HG02623 (cell line): ENCODE measurements around the gene PLCB3.

ENCODE experiments used
- ATAC-seq: cut with Tn5 transposase; IDR thresholded peaks from one replicate; pipeline ENCODE4 v1.9.1; 2021; ENCODE audit warnings: moderate library complexity; ENCODE audit not compliant: unreplicated experiment

PLCB3 gene

GRCh38 chr11:64285885-64286800, 34.8 kb downstream of the PLCB3 start:
- ATAC-seq: no peak

GRCh38 chr11:64286801-64287159, 35.5 kb downstream of the PLCB3 start:
- ATAC-seq: no peak

- ATAC-seq: no peak
Observed at GRCh38 chr11:64287676-64288352, 36.5 kb downstream of the PLCB3 start.

- no peak for ATAC-seq
Observed at GRCh38 chr11:64288353-64288750, 37.0 kb downstream of the PLCB3 start.

- no peak for ATAC-seq
Observed at GRCh38 chr11:64289002-64289564, 37.8 kb downstream of the PLCB3 start.

DNA sequence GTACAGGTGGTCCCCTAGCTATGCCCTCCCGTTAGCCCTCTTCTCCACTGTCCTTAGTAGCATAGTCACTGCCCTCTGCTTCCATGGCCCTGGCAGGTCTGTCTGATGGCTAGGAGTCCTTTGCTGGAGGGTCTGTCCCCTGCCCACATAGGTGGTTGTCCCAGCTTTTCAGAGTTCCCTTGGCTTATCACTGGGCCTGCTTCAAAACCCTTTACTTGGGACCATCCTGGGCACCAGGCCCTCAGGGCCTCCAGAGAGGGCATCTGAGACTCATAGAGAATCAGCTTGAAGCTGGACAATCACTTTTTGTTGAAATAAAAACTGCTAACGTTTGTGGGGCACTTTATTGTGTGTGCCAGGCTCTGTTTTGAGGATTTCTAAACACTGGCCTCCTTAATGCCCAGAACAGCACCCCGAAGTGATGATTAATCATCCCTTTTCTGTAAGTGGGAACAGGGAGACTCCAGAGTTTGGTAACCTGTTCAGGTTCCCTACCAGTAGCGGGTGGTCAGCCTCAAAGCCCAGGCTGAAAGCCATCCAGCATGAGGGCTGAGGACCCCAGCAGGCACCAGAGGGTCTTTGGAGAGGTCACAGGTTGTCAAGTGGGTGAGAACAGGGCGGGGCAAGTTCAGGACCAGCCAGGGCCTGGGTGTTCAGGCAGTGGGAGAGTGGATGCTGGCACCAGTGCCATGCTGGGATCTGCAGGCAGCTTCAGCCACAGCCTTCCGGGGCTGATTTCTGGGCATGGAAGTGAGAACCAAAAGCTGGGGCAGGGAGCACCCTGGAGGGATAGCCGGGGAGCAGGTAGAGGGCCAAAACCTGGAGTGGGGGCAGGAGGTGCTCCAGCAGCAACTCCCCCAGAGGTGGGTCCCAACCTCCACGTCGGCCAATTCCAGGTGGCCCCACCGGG, 39.3 kb downstream of the PLCB3 start:
- no peak for ATAC-seq

GRCh38 chr11:64291262-64291751, 40.0 kb downstream of the PLCB3 start, which contains the start of gene KCNK4:
TSS of gene KCNK4 (plus strand) at chr11:64291302. CDS start at chr11:64293019, 1,717 bp downstream.
- no peak for ATAC-seq

- ATAC-seq: no peak
Observed at GRCh38 chr11:64291752-64292459, 40.6 kb downstream of the PLCB3 start.

- no peak for ATAC-seq
Observed at GRCh38 chr11:64292460-64293254, 41.3 kb downstream of the PLCB3 start.

DNA sequence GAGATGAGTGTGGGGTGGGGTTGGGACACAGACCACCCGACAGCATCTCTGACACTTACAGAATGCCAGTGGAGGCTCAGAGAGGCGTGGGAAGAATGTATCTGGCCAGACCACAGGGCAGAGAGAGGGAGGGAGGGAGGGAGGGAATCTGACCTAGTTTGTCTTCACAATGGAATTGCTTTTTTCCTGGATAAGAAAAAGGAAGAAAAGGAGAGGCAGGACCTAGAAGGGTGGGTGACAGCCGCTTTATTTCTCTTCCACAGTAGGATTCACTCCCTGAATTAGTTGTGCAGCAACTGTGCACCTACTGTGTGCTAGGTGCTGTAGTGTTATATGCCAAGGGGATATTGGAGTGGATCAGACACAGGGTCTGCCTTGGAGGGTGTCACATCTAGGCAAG, 43.4 kb downstream of the PLCB3 start:
- no peak for ATAC-seq

DNA sequence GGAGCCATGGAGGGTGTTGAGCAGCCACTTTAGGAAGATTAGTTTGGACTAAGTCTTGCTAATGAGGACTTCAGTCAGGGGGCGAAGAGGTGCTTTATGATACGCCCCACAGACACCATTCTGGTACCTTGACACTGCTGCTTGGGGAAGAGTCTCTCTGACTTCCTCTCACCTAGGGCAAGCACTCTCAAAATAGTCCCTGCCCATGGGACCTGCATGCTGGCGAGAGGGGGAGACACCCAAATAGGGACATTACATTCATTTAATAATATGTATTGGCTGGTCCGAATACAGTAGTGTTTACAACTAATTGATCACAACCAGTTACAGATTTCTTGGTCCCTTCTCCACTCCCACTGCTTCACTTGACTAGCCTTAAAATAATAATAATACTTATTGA, 44.4 kb downstream of the PLCB3 start:
- ATAC-seq: no peak

- ATAC-seq: no peak
Observed at GRCh38 chr11:64296236-64296635, 44.9 kb downstream of the PLCB3 start.

DNA sequence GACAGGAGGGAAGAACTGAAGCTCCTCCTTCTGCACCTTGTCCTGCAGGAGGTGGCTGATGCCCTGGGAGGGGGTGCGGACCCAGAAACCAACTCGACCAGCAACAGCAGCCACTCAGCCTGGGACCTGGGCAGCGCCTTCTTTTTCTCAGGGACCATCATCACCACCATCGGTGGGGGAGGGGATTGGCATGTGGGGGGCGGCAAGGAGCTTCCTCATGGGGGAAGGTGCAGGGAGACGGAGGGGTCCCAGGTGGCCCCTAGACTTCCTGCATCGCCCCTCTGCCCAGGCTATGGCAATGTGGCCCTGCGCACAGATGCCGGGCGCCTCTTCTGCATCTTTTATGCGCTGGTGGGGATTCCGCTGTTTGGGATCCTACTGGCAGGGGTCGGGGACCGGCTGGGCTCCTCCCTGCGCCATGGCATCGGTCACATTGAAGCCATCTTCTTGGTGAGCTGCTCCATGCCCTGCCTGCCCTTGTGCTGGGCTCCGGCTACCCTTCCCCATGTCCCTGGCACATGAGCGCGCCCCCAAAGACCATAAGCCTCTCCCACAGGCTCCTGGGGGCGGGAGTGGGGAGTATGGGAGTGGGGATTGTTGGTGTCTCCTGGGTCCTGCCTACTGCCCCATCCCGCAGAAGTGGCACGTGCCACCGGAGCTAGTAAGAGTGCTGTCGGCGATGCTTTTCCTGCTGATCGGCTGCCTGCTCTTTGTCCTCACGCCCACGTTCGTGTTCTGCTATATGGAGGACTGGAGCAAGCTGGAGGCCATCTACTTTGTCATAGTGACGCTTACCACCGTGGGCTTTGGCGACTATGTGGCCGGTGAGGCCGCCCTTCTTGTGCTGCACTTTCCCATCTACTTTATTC, 45.7 kb downstream of the PLCB3 start:
- no peak for ATAC-seq

DNA sequence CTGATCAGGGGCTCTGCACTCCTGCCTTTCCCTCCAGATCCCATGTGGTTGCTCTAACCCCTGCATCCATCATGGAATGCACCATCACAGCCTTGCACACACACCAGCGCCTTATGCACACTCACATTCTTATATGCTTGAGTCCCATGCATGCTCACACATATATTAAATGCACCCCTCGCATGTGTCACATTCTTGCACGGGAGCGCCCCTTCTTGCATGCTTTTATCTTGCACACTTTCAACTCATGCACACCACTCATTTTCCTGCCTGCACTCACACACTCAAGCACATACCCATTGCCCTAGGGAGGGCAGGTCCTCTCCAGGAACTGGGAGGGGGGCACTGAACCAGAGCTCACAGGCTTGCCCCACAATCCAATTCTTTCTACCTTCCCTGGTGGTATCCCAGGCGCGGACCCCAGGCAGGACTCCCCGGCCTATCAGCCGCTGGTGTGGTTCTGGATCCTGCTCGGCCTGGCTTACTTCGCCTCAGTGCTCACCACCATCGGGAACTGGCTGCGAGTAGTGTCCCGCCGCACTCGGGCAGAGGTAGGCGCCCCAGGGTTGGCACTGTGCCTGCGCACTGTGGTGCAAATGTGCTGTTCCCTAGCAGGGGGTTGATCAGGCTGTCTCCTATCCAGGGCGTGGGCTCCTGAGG, 46.5 kb downstream of the PLCB3 start:
- ATAC-seq: no peak

- no peak for ATAC-seq
Observed at GRCh38 chr11:64298966-64299846, 47.9 kb downstream of the PLCB3 start.

DNA sequence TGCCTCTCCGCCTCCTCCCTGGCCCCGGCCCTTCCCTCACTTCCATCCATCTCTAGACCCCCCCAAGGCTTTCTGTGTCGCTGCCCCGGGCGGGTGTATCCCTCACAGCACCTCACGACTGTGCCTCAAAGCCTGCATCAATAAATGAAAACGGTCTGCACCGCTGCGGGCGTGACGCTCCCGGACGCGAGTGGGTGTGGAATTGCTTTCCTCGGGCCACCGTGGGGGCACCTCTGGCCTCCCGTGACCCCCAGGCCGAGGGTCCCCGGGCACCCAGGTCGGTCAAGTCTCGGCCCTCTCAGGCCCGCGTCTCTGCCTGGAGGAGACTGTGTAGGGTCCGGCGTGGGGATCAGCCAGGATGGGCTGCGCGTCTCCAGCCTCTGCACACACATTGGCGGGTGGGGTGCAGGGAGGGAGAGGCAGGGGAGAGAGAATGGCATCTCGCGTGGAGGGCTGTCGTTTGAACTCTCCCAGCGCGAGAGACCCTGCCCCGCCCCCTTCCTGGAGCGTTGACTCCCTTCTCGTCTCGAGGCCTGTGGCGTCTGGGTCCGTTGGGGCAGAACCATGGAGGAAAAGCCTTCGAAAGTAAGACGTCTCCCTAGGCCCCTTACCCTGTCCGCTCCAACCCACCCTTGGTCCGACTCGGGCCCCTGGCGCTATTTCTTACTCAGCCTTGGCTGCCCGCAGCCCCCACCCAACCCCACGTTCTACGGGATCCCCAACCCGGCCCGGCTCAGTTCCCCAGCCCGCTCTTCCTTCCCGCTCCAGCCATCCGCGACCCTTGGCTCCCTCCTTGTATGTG, 48.7 kb downstream of the PLCB3 start, which contains the start of gene CATSPERZ:
CATSPERZ (plus strand) TSS at position 512 of the 802 bp plus-strand sequence; CDS start at position 565, 53 bp downstream.
- ATAC-seq: no peak
